Heart left ventricle (tissue), 13 donors: ENCODE measurements around the gene SGK1.

Experiments used
- POLR2A ChIP-seq, 2 donors: fragments of 450-650 bp; IDR thresholded peaks; one replicate each; pipeline ENCODE4 v1.6.1; 2017; ENCODE audit warnings: antibody characterized with exemption in 2 of 2, mild to moderate bottlenecking in 2 of 2, moderate library complexity in 2 of 2
- TF ChIP-seq, protein P1 (sequence below), 12 donors: fragments of 200-600 bp; sonication (generic) in 4 of 12; IDR thresholded peaks; one replicate each; pipeline versions ENCODE4 v1.5.0 to v1.8.0; 2018 to 2022; ENCODE audit warnings: antibody characterized with exemption in 12 of 12, mild to moderate bottlenecking in 5 of 12
- donor health status: ischemic (EF 13 %, LVEDD 7.1; RV severe dilation, severe dysfunction).
- donor health status: DM: no; HTN: yes; CAD: no.
- donor health status: DM: no; HTN: no; CAD: no.
- donor health status: ischemic (EF 25% LVEDD 6.9; RV normal size, moderate dysfunction).
- donor health status: ischemic (EF 25% LVEDD 5.7; RV mildly dilated, moderate dysfunction).
- donor health status: ischemic (EF 35%, LVEDD 5.7; RV mildly dilated, moderate dysfunction).
- donor health status: nonischemic (EF 11% LVEDD 7.7; RV severe dilation, severe dysfunction).
- donor health status: DM: yes; HTN: yes; CAD: no.
- donor health status: PGD.
- donor health status: ischemic (EF 29% LVEDD 5.4; RV normal size, mild dysfunction).
- donor health status: nonischemic (EF 23%, LVEDD 6.1; RV moderate dilation, normal function).

DNA sequence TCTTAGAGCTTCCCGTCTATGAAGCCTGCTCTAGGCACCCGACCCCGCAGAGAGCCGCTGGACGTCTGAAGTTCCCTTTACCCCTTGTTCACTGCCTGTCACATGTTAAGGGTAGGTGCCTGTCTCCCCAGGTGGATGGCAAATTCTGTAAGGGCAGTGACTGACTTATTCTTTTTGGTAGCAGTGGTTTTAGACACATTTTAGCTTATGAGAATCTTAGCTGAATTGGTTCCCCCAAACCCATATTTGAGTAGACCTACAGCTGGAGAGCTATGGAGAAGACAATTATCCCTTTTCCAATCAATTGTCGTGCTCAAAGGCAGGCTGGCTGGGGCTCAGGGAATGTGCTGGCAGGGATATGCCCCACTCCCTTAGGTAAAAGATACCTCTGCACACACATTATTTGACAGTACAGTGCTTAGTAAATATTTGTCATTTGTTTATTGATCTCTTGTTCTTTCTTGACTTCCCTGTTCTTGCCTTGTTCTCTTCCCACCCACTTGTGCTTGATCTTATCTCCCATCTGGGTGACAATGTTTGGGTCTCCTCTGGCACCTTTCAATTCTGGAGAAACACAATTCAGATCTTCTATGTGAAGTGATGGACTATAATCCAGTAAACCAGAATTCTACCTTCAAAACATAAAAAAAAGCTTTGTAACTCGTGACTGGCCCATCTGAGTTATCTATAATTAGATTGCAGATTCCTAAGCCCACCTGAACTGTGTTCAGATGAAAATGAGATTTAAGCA lies 151.2 kb downstream of the SGK1 start:
- TF ChIP-seq, protein P1, sequence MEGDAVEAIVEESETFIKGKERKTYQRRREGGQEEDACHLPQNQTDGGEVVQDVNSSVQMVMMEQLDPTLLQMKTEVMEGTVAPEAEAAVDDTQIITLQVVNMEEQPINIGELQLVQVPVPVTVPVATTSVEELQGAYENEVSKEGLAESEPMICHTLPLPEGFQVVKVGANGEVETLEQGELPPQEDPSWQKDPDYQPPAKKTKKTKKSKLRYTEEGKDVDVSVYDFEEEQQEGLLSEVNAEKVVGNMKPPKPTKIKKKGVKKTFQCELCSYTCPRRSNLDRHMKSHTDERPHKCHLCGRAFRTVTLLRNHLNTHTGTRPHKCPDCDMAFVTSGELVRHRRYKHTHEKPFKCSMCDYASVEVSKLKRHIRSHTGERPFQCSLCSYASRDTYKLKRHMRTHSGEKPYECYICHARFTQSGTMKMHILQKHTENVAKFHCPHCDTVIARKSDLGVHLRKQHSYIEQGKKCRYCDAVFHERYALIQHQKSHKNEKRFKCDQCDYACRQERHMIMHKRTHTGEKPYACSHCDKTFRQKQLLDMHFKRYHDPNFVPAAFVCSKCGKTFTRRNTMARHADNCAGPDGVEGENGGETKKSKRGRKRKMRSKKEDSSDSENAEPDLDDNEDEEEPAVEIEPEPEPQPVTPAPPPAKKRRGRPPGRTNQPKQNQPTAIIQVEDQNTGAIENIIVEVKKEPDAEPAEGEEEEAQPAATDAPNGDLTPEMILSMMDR (IDR thresholded peaks at IDR 0.05): no peak
- no peak for TF ChIP-seq POLR2A (IDR thresholded peaks at IDR 0.05)
